ENCODE data around the gene MBNL1. TPM values are rescaled to one million over a fixed set of nuclear protein-coding genes. Genes with fewer than 3 reads are reported as not detected.

Gene MBNL1
- total RNA-seq, 4 donors from 2014 or later = 190 to 279 (median 216) TPM

GRCh38 chr3:152328841-152329240, 60.1 kb downstream of the MBNL1 start:
- Histone ChIP-seq H3K4me1 (peaks cover 15 to 30% of the 10 kb centered on the region in 2 donors), H3K4me3 (replicated peaks in 1 of 3) (no peak overlapping the region)
- DNase-seq = no peak

DNA sequence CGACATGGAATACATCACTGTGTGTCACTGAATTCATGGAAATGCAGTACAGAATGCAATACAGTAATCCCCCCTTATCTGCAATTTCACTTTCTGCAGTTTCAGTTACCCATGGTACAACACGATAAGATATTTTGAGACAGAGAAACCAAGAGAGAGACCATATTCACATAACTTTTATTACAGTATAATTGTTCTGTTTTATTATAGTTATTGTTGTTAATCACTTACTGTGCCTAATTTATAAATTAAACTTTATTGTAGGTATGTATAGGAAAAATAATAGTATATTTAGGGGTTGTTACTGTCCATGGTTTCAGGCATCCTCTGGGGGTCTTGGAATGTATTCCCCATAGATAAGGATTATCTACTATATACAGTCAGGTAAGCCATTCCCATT, 61.8 kb downstream of the MBNL1 start:
- no peak for DNase-seq
- TF ChIP-seq POLR2A (IDR thresholded peaks at IDR 0.05) = no peak
- no peak for TF ChIP-seq CTCF (IDR thresholded peaks at IDR 0.05)
- Histone ChIP-seq H3K27me3 (no peaks in the 10 kb centered on the region), H3K27ac (peak overlapping the region in 2 of 3 donors; percentile 37 to 56), H3K4me3 (replicated peaks in 1 of 3) (no peak overlapping the region), H3K4me1 (peaks cover 17 to 32% of the 10 kb centered on the region in 2 donors), H3K36me3 (no peaks in the 10 kb centered on the region), H3K9me3 (no peaks in the 10 kb centered on the region)
- 73 to 78% methylated on average over 2 of the region's 2 CpGs for WGBS, 2 donors
- intact Hi-C loops (cut with DNase I) = no loop called here

More at GRCh38 chr3:152328841-152329240, 60.1 kb downstream of the MBNL1 start:
- Histone ChIP-seq H3K9me3 (no peaks in the 10 kb centered on the region), H3K36me3 (no peaks in the 10 kb centered on the region), H3K27ac (peak overlapping the region in 2 of 3 donors; percentile 36 to 39), H3K27me3 (no peaks in the 10 kb centered on the region)
- TF ChIP-seq CTCF (IDR thresholded peaks at IDR 0.05) (no peak), POLR2A (IDR thresholded peaks at IDR 0.05) (no peak)
- WGBS, 2 donors = 66 to 71% methylated on average over 3 of the region's 3 CpGs
- intact Hi-C loops (cut with DNase I) = no loop called here

DNA sequence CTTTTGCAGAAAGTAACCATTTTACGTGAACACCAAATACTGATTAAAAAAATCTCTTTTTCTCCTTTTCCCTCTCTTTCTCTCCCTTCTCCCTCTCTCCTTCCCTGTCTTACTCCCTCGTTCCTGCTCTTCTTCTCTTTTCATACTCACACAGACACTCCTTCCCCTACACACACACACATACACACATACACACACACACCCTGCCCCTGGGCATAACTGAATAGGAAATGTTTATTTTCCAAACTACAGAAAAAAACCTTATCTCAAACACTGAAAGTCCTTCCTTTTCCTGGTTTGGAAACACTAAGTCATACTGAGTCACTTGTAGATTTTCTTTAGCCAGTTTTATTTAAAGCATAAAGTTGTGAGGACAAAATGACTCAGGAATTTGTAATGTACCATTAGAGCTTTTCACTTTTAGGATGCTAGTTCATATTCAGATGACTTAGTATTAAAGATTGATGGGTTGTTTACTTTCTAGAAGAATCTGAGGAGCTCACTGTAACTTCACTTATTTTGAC, 62.4 kb downstream of the MBNL1 start:
- TF ChIP-seq POLR2A (IDR thresholded peaks at IDR 0.05) (no peak), CTCF (IDR thresholded peaks at IDR 0.05) (no peak)
- Histone ChIP-seq H3K36me3 (no peaks in the 10 kb centered on the region), H3K27ac (peak overlapping the region in 2 of 3 donors; percentile 37 to 56), H3K27me3 (no peaks in the 10 kb centered on the region), H3K4me1 (peaks cover 17 to 32% of the 10 kb centered on the region in 2 donors), H3K4me3 (replicated peaks in 1 of 3) (no peak overlapping the region), H3K9me3 (no peaks in the 10 kb centered on the region)
- no peak for DNase-seq
- intact Hi-C loops (cut with DNase I) = no loop called here
- WGBS, 2 donors = 72 to 75% methylated on average over 2 of the region's 2 CpGs

GRCh38 chr3:152331998-152332397, 63.3 kb downstream of the MBNL1 start:
- TF ChIP-seq CTCF (IDR thresholded peaks at IDR 0.05) = no peak
- no peaks in the 10 kb centered on the region for H3K27me3 ChIP-seq
- peaks cover 17 to 32% of the 10 kb centered on the region in 2 donors for H3K4me1 ChIP-seq
- no peaks in the 10 kb centered on the region for H3K36me3 ChIP-seq
- H3K27ac ChIP-seq = peak overlapping the region in 2 of 3 donors; percentile 3 to 56
- DNase-seq = no peak
- intact Hi-C loops (cut with DNase I) = no loop called here
- 60 to 66% methylated on average over 1 of the region's 1 CpG for WGBS, 2 donors
- no peaks in the 10 kb centered on the region for H3K9me3 ChIP-seq
- no peak overlapping the region for H3K4me3 ChIP-seq (replicated peaks in 1 of 3)

DNA sequence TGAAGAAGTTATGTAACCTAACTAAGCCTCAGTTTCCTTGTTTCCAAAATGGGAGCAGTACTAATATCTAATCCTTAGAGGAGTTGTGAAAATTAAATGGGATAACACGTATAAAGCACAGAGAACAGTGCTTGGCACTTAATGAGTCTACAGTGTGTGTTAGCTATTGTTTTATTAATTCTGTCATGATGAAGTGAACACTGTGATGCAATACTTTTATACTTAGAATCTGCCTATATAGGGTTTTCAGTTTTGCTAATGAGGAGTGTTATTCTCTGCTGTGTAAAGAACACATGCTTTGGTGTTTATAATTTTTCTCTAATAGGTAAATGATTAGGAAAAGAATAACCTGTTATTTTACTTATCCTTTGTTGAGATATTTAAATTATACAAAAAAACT, 65.2 kb downstream of the MBNL1 start:
- TF ChIP-seq CTCF (IDR thresholded peaks at IDR 0.05) (no peak), POLR2A (IDR thresholded peaks at IDR 0.05) (no peak)
- Histone ChIP-seq H3K4me3 (replicated peaks in 1 of 3) (no peak overlapping the region), H3K36me3 (no peaks in the 10 kb centered on the region), H3K27ac (no peak overlapping the region), H3K27me3 (no peaks in the 10 kb centered on the region), H3K9me3 (no peaks in the 10 kb centered on the region), H3K4me1 (peaks cover 17 to 28% of the 10 kb centered on the region in 2 donors)
- intact Hi-C loops (cut with DNase I) = no loop called here
- DNase-seq = no peak
- 94 to 97% methylated on average over 1 of the region's 1 CpG for WGBS, 2 donors
